Common myeloid progenitor, CD34-positive (primary cell): ENCODE data around the gene ZBTB45.

Experiments
- CTCF ChIA-PET: fragments of 350-600 bp; sonication (Branson Sonifier 250); formaldehyde crosslinking; loops from one replicate; lab custom pipeline; 2021; ENCODE audit warnings: antibody characterized with exemption; lab: Charles Lee
- POLR2A ChIA-PET: fragments of 350-600 bp; sonication (Branson Sonifier 250); formaldehyde crosslinking; loops from one replicate; lab custom pipeline; 2021; ENCODE audit warnings: antibody characterized with exemption; lab: Charles Lee
- DNase-seq, 3 donors: peaks; one replicate each; pipeline versions ENCODE4 v3.0.0 to v3.0.0-alpha.2; 2013
- H3K27ac ChIP-seq, 2 experiments: 1 replicate in 1 of 2; 2 replicates in 1 of 2; pipeline ENCODE4 v1.7.0; 2013; ENCODE audit warnings: inconsistent platforms in 2 of 2, low read length in 2 of 2, mild to moderate bottlenecking in 2 of 2, low read depth in 1 of 2, moderate library complexity in 1 of 2; ENCODE audit not compliant: severe bottlenecking in 2 of 2, insufficient read depth in 1 of 2, poor library complexity in 1 of 2
- H3K27me3 ChIP-seq, 5 experiments: replicated peaks in 2 of 5; 1 replicate in 3 of 5; 2 replicates in 2 of 5; pipeline versions ENCODE4 v1.6.1 to v1.7.0; 2013; ENCODE audit warnings: low read length in 4 of 5, mild to moderate bottlenecking in 2 of 5, moderate library complexity in 2 of 5, inconsistent platforms in 1 of 5; ENCODE audit not compliant: insufficient read depth in 5 of 5, control insufficient read depth in 4 of 5
- H3K36me3 ChIP-seq, 4 experiments: 1 replicate in 2 of 4; 2 replicates in 2 of 4; pipeline versions ENCODE4 v1.6.1 to v1.7.0; 2013; ENCODE audit warnings: low read length in 3 of 4, control low read depth in 1 of 4, mild to moderate bottlenecking in 1 of 4; ENCODE audit not compliant: control insufficient read depth in 4 of 4, insufficient read depth in 4 of 4
- H3K4me1 ChIP-seq, 4 experiments: 1 replicate in 3 of 4; 2 replicates in 1 of 4; pipeline versions ENCODE4 v1.6.1 to v1.7.1; 2013; ENCODE audit warnings: low read length in 3 of 4, mild to moderate bottlenecking in 3 of 4, control low read depth in 1 of 4, inconsistent platforms in 1 of 4, moderate library complexity in 1 of 4; ENCODE audit not compliant: control insufficient read depth in 4 of 4, insufficient read depth in 4 of 4; ENCODE audit errors: control extremely low read depth in 1 of 4
- H3K4me3 ChIP-seq, 7 experiments: 1 replicate in 4 of 7; 2 replicates in 3 of 7; pipeline versions ENCODE4 v1.5.1 to v1.7.0; 2013; ENCODE audit warnings: mild to moderate bottlenecking in 7 of 7, low read length in 6 of 7, moderate library complexity in 6 of 7, inconsistent platforms in 2 of 7, low read depth in 2 of 7, control low read depth in 1 of 7; ENCODE audit not compliant: insufficient read depth in 4 of 7, control insufficient read depth in 1 of 7; ENCODE audit errors: extremely low read depth in 1 of 7
- H3K9me3 ChIP-seq, 5 experiments: 1 replicate in 4 of 5; 2 replicates in 1 of 5; pipeline versions ENCODE4 v1.6.1 to v1.7.1; 2013; ENCODE audit warnings: low read length in 4 of 5, mild to moderate bottlenecking in 2 of 5, inconsistent platforms in 1 of 5, low read depth in 1 of 5, moderate library complexity in 1 of 5; ENCODE audit not compliant: control insufficient read depth in 4 of 5, insufficient read depth in 2 of 5; ENCODE audit errors: control extremely low read depth in 1 of 5
- WGBS: methylation state at CpG from one replicate; pipeline ENCODE4 v1.1.5; 2013; ENCODE audit not compliant: insufficient coverage; 5-methylcytosine and 5-hydroxymethylcytosine counted together

The ZBTB45 gene

DNA sequence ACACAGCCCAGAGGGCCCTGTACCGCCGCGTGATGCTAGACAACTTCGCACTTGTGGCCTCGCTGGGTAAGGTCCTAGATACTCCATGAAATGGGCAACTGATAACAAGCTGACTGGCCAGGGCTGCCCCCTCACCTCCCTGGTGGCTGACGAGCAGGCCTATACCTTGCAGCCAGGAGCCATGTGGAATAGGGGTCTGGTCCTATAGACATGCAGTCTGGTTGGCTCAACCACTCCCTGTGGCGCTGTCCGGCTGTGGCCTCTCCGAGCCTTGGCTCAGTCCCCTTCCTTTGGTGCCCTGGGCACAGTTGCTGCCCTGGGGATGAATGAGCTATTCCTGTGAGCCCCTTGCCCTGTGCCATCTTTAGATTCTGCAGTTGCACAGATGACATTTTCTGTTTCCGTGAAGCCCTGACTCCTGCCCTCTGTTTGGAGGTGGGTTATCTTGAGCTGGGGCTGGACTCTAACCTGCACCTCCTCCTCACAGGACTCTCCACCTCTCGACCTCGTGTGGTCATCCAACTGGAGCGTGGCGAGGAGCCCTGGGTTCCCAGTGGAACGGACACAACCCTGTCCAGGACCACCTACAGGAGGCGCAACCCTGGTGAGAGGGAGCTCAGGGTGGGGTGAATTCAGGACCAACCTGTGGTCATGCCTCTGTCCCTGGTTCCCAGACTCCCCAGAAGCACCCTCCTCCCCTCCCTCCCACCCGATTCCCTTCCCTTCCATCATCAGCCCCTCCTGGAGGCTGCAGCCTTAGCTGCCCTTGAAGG, 50.2 kb downstream of the ZBTB45 start:
- no peak for DNase-seq
- Histone ChIP-seq H3K36me3 (peaks cover 0 to 42% (median 25%) of the 10 kb centered on the region in 4 experiments), H3K4me3 (no peak overlapping the region), H3K9me3 (no peaks in the 10 kb centered on the region), H3K27me3 (peaks cover 0 to 4% (median 0%) of the 10 kb centered on the region in 5 experiments), H3K27ac (no peak overlapping the region), H3K4me1 (peaks cover 0 to 17% (median 15%) of the 10 kb centered on the region in 4 experiments)
- 98% methylated on average over 16 of the region's 17 CpGs for WGBS
- ChIA-PET CTCF (interaction anchor here (0.8 to 0.9 kb wide), 2 partner anchors 19 to 107 kb away, joined by 3 read pairs; partner anchors contain the start of gene ZNF497), POLR2A (no interaction called here)

DNA sequence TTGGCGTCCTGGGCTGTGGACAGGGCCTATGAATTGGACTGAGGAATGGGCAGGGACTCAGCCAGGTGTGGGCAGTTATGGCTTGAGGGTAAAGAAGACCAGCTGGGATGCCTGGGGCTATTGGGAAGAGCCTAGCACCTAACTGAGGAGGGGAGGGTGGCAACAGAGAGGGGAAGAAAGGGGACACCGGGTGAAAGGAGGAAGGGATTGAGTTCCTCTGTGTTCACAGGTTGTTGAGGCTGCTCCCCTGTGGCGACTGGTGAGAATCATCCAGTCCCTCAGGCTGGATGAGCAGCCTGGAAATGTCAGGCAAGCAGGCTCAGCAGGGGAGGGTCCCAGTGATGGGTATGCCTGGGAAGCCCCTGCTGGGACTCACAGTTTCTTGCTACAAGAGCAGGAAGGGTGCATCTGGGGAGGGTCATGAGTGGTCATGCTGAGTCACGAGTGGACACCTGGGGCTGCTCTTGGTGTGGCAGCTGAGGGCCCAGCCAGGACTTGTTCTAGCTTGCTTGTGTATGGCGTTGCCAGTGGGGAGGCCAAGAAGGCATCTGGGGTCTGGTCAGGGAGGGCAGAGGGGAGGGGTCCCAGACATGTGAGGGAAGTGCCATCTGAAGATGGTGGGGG, 51.3 kb downstream of the ZBTB45 start:
- Histone ChIP-seq H3K36me3 (peaks cover 0 to 39% (median 22%) of the 10 kb centered on the region in 4 experiments), H3K9me3 (no peaks in the 10 kb centered on the region), H3K4me1 (peaks cover 0 to 17% (median 15%) of the 10 kb centered on the region in 4 experiments), H3K4me3 (peak overlapping the region in 3 of 7 experiments; percentile 11 to 47 (median 40)), H3K27ac (no peak overlapping the region), H3K27me3 (peaks cover 0 to 4% (median 0%) of the 10 kb centered on the region in 5 experiments)
- CTCF ChIA-PET = interaction anchor here (0.8 to 1.1 kb wide), 2 partner anchors 10 to 20 kb away, joined by 3 to 4 read pairs; no protein-coding TSS in a partner anchor
- POLR2A ChIA-PET = no interaction called here
- peak in 1 of 3 donors; percentile 7 for DNase-seq
- 64% methylated on average over 3 of the region's 5 CpGs for WGBS

DNA sequence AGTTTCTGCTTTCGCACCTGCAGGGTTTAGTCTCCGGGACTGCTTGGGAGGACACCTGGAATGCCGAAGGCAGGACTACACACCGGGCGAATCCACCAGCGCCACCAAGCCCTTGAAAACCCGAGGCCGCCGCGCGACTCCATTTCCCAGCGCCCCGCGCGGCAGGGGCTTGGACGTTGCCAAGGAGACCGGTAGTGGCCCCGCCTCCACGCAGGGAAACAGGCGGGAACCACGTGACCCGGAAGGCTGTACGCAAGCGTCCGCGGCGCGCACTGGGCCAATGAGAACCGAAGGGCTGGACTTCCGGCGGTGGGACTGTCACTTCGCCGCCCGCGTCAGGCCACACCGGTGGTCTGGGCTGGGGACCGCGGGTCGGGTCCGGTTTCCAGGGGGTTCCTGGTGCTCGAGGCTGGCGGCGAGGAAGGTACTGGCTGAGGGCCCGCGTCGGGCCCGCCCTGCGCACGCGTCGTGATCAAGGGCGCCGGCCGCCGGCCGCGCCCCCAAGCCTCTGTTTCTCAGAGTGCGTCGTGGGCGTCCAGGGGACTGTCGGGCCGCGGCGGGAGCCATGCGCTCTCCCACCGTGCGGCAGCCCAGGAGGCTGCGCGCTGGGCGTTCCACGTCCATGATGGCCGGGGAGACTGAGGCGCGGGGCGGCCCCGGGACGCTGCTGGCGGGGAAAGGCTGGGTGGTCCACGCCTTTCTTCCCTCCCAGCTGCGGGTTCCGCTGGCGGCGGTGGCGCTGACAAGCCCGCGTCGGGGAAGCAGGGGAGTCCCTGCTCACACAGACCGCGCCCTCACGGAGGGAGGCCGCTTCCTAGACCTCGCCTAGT, 52.6 kb downstream of the ZBTB45 start, which contains the start of gene ZNF324:
Gene ZNF324 (plus strand): TSS at position 321 of the 830 bp plus-strand sequence. CDS start 2,106 bp downstream, outside the sequence.
- H3K27ac ChIP-seq = peak within 1 kb of the TSS; percentile 40 to 82
- POLR2A ChIA-PET = no interaction called here
- H3K27me3 ChIP-seq = peaks cover 0 to 4% (median 0%) of the 10 kb centered on the region in 5 experiments
- peaks cover 0 to 25% (median 14%) of the 10 kb centered on the region in 4 experiments for H3K36me3 ChIP-seq
- DNase-seq = peak; percentile 95 to 98 (median 97)
- WGBS = 0% methylated on average over 85 of the region's 92 CpGs
- peaks cover 0 to 17% (median 15%) of the 10 kb centered on the region in 4 experiments for H3K4me1 ChIP-seq
- CTCF ChIA-PET = no interaction called here
- H3K4me3 ChIP-seq = peak within 1 kb of the TSS; percentile 53 to 91 (median 85)
- H3K9me3 ChIP-seq = no peaks in the 10 kb centered on the region

DNA sequence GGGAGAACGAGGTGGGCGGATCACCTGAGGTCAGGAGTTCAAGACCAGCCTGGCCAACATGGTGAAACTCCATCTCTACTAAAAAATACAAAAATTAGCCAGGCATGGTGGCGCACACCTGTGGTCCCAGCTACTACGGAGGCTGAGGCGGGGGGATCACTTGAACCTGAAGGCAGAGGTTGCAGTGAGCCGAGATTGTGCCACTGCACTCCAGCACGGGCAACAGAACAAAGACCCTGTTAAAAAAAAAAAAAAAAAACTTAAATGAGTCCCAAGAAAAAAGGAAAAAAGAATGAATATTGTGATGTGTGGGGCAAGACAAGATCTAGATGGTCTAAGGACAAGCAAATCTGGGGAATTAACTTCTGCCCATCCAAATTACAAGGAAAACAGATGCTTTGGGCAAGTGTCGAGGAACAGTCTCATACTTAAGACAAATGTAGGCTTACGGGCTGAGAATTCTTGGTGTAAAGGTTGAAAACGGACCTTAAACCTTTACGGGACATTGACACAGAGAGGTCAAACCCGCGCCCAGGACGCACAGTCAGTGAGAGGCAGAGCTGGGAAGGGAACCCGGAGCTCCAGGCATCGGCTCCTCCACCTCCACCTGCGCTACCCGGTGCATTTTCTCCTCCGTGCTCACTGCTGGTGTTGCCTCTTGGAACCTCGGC, 53.4 kb downstream of the ZBTB45 start:
- 35% methylated on average over 15 of the region's 20 CpGs for WGBS
- H3K27me3 ChIP-seq = peaks cover 0 to 4% (median 0%) of the 10 kb centered on the region in 5 experiments
- no peak overlapping the region for H3K27ac ChIP-seq
- peaks cover 0 to 19% (median 12%) of the 10 kb centered on the region in 4 experiments for H3K36me3 ChIP-seq
- no peaks in the 10 kb centered on the region for H3K9me3 ChIP-seq
- no peak for DNase-seq
- H3K4me1 ChIP-seq = peaks cover 0 to 17% (median 15%) of the 10 kb centered on the region in 4 experiments
- POLR2A ChIA-PET = no interaction called here
- CTCF ChIA-PET = no interaction called here
- peak overlapping the region; percentile 53 to 91 (median 85) for H3K4me3 ChIP-seq
